ENCODE measurements around the gene GRIK3. TPM values are rescaled to one million over a fixed set of nuclear protein-coding genes. Genes with fewer than 3 reads are reported as not detected.

GRIK3 gene
- total and polyA plus RNA-seq, 2 of the 8 experiments (the other 6 are each of a cell fraction or from before 2014, with no cell fraction given), result 2.1 to 3.4 TPM

- no peaks in the 10 kb centered on the region for H3K9me3 ChIP-seq (ENCODE audit: insufficient read depth in 2 of 2, low read depth in 1 of 2, low read length in 1 of 2)
- no peak overlapping the region for H4K91ac ChIP-seq (replicated peaks; ENCODE audit: insufficient read length, low read length)
- no peak overlapping the region; the same call in 1 of the 2 replicates for H2BK12ac ChIP-seq (ENCODE audit: low read depth, low read length)
- no peaks in the 10 kb centered on the region for H3K23me2 ChIP-seq (ENCODE audit: low read depth, low read length)
- H3K9ac ChIP-seq (replicated peaks in 1 of 4; ENCODE audit: extremely low read depth in 1 of 4, low read depth in 3 of 4, low read length in 3 of 4), result no peak overlapping the region
- CTCF ChIA-PET (ENCODE audit: partially characterized antibody), result interaction anchor here (1.3 to 15.3 kb wide), 3 partner anchors 12 to 22 kb away, joined by 5 to 211 read pairs (median 12); no protein-coding TSS in a partner anchor
- H3K79me1 ChIP-seq (ENCODE audit: low read depth, low read length), result no peaks in the 10 kb centered on the region
- H3K18ac ChIP-seq (ENCODE audit: extremely low read depth, low read length), result no peak overlapping the region
- H3K23ac ChIP-seq (ENCODE audit: insufficient read length), result no peak overlapping the region
- H3K79me2 ChIP-seq (ENCODE audit: control insufficient read depth in 1 of 2, insufficient read depth in 2 of 2, low read length in 2 of 2), result no peaks in the 10 kb centered on the region
- no peak overlapping the region for H3K56ac ChIP-seq (replicated peaks; ENCODE audit: insufficient read length, low read depth, low read length)
- peaks cover 12 to 35% (median 20%) of the 10 kb centered on the region in 4 experiments for H3K4me1 ChIP-seq (replicated peaks in 1 of 4; ENCODE audit: control insufficient read depth in 3 of 4, insufficient read depth in 4 of 4, low read length in 3 of 4)
- H2BK5ac ChIP-seq (ENCODE audit: low read depth, low read length), result no peak overlapping the region
- WGBS, 2 experiments (ENCODE audit: extremely low coverage in 1 of 2, insufficient coverage in 1 of 2, insufficient read length in 1 of 2, insufficient replicate concordance in 2 of 2, low coverage in 1 of 2, low lambda C conversion rate in 2 of 2, missing lambda C conversion rate in 1 of 2), result 85% methylated on average over 11 of the region's 11 CpGs; no CpG with 5 or more reads in 1 of the 2 experiments
- DNase-seq (ENCODE audit: low read depth in 1 of 2, low spot score in 2 of 2), result no peak
- no peak overlapping the region for H3K4ac ChIP-seq (replicated peaks; ENCODE audit: insufficient read length, low read depth, low read length)
- H3K4me3 ChIP-seq (ENCODE audit: extremely low read depth in 1 of 4, insufficient read depth in 2 of 4, low read depth in 3 of 4, low read length in 4 of 4), result no peak overlapping the region
- no peak overlapping the region for H2BK15ac ChIP-seq (ENCODE audit: low read length)
- H4K8ac ChIP-seq (ENCODE audit: extremely low read depth, insufficient read depth, low read length), result no peak overlapping the region
- no peak overlapping the region for H2AFZ ChIP-seq (ENCODE audit: low read length)
- FAIRE-seq, result no peak
- H3K36me3 ChIP-seq (ENCODE audit: control insufficient read depth in 2 of 4, insufficient read depth in 4 of 4, low read length in 3 of 4), result no peaks in the 10 kb centered on the region
- 0 out of 2 replicates have a peak overlapping the region, but pooled peaks have one; percentile 17 for H2BK20ac ChIP-seq (ENCODE audit: low read length)
- H3K14ac ChIP-seq (ENCODE audit: insufficient read length), result no peak overlapping the region
- H2AK5ac ChIP-seq (ENCODE audit: low read depth, low read length), result no peak overlapping the region
- no peak overlapping the region for H3K27ac ChIP-seq (ENCODE audit: low read depth, low read length)
- no peak overlapping the region for H2BK120ac ChIP-seq (replicated peaks; ENCODE audit: low read depth, low read length)
- POLR2A ChIA-PET (ENCODE audit: partially characterized antibody), result interaction anchor here (0.7 kb wide), 1 partner anchor 14 kb away, joined by 3 read pairs; no protein-coding TSS in a partner anchor
- H4K5ac ChIP-seq (ENCODE audit: insufficient read length, low read depth, low read length), result no peak overlapping the region
- H3K27me3 ChIP-seq (replicated peaks in 1 of 4; ENCODE audit: control insufficient read depth in 3 of 4, extremely low read depth in 1 of 4, insufficient read depth in 3 of 4, low read length in 3 of 4), result no peaks in the 10 kb centered on the region
- H3K4me2 ChIP-seq (ENCODE audit: insufficient read depth in 1 of 2, low read depth in 2 of 2, low read length in 2 of 2), result no peak overlapping the region
- no peaks in the 10 kb centered on the region for H4K20me1 ChIP-seq (replicated peaks in 1 of 2; ENCODE audit: control insufficient read depth in 1 of 2, insufficient read depth in 2 of 2, low read length in 2 of 2)
- TF ChIP-seq HDAC6 (IDR thresholded peaks at IDR 0.05; ENCODE audit: low read depth, low read length) (no peak), RXRA (IDR thresholded peaks at IDR 0.05; ENCODE audit: insufficient read depth, low read depth, low read length) (no peak), CBX8 (IDR thresholded peaks at IDR 0.05; ENCODE audit: borderline replicate concordance, low read depth, low read length) (no peak), SUZ12 (IDR thresholded peaks at IDR 0.05; ENCODE audit: low read length) (no peak), SIRT6 (IDR thresholded peaks at IDR 0.05; ENCODE audit: low read length) (no peak)
Measured at GRCh38 chr1:36843906-36844610, 190.3 kb downstream of the GRIK3 start.
